ENCODE results near the gene SCFD2. TPM values are rescaled to one million over a fixed set of nuclear protein-coding genes. Genes with fewer than 3 reads are reported as not detected.

SCFD2 gene
- total and polyA plus RNA-seq, 7 donors, result 3.7 to 16.6 (median 10.7) TPM

- TF ChIP-seq CTCF (IDR thresholded peaks at IDR 0.05) (no peak), POLR2A (IDR thresholded peaks at IDR 0.05) (no peak), POLR2AphosphoS5 (IDR thresholded peaks at IDR 0.05) (no peak), EP300 (IDR thresholded peaks at IDR 0.05) (no peak)
- intact Hi-C loops (cut with DNase I), result no loop called here
- H3K36me3 ChIP-seq, result no peaks in the 10 kb centered on the region
- H3K4me3 ChIP-seq, result no peak overlapping the region
- H3K27ac ChIP-seq, result no peak overlapping the region
- no peaks in the 10 kb centered on the region for H3K27me3 ChIP-seq
- WGBS, 2 donors, result 33 to 71% methylated on average over 10 of the region's 10 CpGs
- no peaks in the 10 kb centered on the region for H3K9me3 ChIP-seq
- peaks cover 0 to 14% (median 9%) of the 10 kb centered on the region in 4 donors for H3K4me1 ChIP-seq
- DNase-seq, result no peak
Observed at GRCh38 chr4:53122280-53123116, 243.4 kb downstream of the SCFD2 start.

GRCh38 chr4:53121264-53121865, 244.5 kb downstream of the SCFD2 start:
- WGBS, 2 donors, result 91 to 93% methylated on average over 6 of the region's 6 CpGs
- H3K4me3 ChIP-seq, result no peak overlapping the region
- intact Hi-C loops (cut with DNase I), result no loop called here
- TF ChIP-seq POLR2AphosphoS5 (IDR thresholded peaks at IDR 0.05) (no peak), POLR2A (IDR thresholded peaks at IDR 0.05) (no peak), EP300 (IDR thresholded peaks at IDR 0.05) (no peak), CTCF (IDR thresholded peaks at IDR 0.05) (no peak)
- no peaks in the 10 kb centered on the region for H3K36me3 ChIP-seq
- H3K27ac ChIP-seq, result peak overlapping the region in 1 of 4 donors; percentile 21
- no peaks in the 10 kb centered on the region for H3K9me3 ChIP-seq
- no peaks in the 10 kb centered on the region for H3K27me3 ChIP-seq
- no peak for DNase-seq
- peaks cover 0 to 14% (median 9%) of the 10 kb centered on the region in 4 donors for H3K4me1 ChIP-seq

- no peaks in the 10 kb centered on the region for H3K27me3 ChIP-seq
- H3K27ac ChIP-seq, result peak overlapping the region in 1 of 4 donors; percentile 21
- H3K9me3 ChIP-seq, result no peaks in the 10 kb centered on the region
- H3K4me1 ChIP-seq, result peaks cover 0 to 14% (median 9%) of the 10 kb centered on the region in 4 donors
- H3K36me3 ChIP-seq, result no peaks in the 10 kb centered on the region
- 94 to 95% methylated on average over 6 of the region's 6 CpGs for WGBS, 2 donors
- H3K4me3 ChIP-seq, result no peak overlapping the region
- TF ChIP-seq CTCF (IDR thresholded peaks at IDR 0.05) (no peak), POLR2A (IDR thresholded peaks at IDR 0.05) (no peak), EP300 (IDR thresholded peaks at IDR 0.05) (no peak), POLR2AphosphoS5 (IDR thresholded peaks at IDR 0.05) (no peak)
- intact Hi-C loops (cut with DNase I), result no loop called here
- no peak for DNase-seq
Observed at GRCh38 chr4:53120778-53121177, 245.1 kb downstream of the SCFD2 start.

GRCh38 chr4:53119680-53120079, 246.2 kb downstream of the SCFD2 start:
- no peak for TF ChIP-seq POLR2A (IDR thresholded peaks at IDR 0.05)
- TF ChIP-seq CTCF (IDR thresholded peaks at IDR 0.05), result no peak
- no peak for TF ChIP-seq EP300 (IDR thresholded peaks at IDR 0.05)
- no peak for TF ChIP-seq POLR2AphosphoS5 (IDR thresholded peaks at IDR 0.05)
- no peak for DNase-seq
- Histone ChIP-seq H3K27ac (no peak overlapping the region), H3K36me3 (no peaks in the 10 kb centered on the region), H3K27me3 (no peaks in the 10 kb centered on the region), H3K9me3 (no peaks in the 10 kb centered on the region), H3K4me3 (no peak overlapping the region), H3K4me1 (peaks cover 0 to 14% (median 9%) of the 10 kb centered on the region in 4 donors)
- intact Hi-C loops (cut with DNase I), result no loop called here

Measured in sigmoid colon (tissue), 7 donors.